GM12801 (cell line): ENCODE measurements around the gene SFMBT2.

Source experiments
- TF ChIP-seq, protein P1 (sequence below): IDR thresholded peaks from one replicate; pipeline ENCODE4 v1.5.1; 2011; ENCODE audit warnings: control low read depth; ENCODE audit not compliant: insufficient read length; ENCODE audit errors: extremely low read depth

SFMBT2 gene

DNA sequence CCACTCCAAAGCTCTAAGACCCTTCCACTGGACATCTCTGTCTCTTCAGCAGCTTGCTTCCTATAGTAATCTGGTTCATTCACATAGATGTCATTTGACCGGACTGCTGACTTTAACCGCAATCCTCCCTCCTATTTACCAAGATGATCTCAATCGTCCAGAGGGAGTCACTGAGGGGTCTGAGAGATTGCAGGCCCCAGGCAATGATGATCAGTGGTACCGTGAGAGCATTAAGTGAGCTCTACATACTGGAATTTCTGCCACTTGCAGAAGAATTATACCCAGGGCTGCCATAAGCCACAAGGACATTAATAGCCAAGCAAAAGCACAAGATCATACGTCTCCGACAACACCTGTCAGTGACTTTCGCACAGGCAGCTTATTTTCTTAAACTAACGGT is 245.9 kb downstream of the SFMBT2 start:
- TF ChIP-seq, protein P1, sequence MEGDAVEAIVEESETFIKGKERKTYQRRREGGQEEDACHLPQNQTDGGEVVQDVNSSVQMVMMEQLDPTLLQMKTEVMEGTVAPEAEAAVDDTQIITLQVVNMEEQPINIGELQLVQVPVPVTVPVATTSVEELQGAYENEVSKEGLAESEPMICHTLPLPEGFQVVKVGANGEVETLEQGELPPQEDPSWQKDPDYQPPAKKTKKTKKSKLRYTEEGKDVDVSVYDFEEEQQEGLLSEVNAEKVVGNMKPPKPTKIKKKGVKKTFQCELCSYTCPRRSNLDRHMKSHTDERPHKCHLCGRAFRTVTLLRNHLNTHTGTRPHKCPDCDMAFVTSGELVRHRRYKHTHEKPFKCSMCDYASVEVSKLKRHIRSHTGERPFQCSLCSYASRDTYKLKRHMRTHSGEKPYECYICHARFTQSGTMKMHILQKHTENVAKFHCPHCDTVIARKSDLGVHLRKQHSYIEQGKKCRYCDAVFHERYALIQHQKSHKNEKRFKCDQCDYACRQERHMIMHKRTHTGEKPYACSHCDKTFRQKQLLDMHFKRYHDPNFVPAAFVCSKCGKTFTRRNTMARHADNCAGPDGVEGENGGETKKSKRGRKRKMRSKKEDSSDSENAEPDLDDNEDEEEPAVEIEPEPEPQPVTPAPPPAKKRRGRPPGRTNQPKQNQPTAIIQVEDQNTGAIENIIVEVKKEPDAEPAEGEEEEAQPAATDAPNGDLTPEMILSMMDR = no peak

DNA sequence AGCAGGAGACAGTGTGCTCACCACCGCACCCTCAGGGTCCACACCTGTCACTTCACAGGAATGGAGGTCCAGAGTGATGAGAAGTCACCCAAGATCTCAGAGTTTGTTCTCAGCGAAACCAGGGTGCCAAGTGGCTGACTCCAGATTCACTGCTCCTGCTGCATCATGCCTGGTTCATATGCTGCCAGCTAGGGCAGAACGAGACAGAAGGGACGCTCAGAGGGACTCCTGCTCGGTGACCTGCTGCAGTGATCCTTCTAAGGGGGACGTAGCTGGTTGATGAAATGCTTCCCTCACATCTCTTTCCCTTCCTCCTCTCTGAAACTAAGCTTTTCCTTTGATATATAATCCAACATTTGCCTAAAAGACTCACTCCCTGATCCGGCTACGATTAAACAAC is 248.5 kb downstream of the SFMBT2 start:
- TF ChIP-seq, protein P1 = no peak

DNA sequence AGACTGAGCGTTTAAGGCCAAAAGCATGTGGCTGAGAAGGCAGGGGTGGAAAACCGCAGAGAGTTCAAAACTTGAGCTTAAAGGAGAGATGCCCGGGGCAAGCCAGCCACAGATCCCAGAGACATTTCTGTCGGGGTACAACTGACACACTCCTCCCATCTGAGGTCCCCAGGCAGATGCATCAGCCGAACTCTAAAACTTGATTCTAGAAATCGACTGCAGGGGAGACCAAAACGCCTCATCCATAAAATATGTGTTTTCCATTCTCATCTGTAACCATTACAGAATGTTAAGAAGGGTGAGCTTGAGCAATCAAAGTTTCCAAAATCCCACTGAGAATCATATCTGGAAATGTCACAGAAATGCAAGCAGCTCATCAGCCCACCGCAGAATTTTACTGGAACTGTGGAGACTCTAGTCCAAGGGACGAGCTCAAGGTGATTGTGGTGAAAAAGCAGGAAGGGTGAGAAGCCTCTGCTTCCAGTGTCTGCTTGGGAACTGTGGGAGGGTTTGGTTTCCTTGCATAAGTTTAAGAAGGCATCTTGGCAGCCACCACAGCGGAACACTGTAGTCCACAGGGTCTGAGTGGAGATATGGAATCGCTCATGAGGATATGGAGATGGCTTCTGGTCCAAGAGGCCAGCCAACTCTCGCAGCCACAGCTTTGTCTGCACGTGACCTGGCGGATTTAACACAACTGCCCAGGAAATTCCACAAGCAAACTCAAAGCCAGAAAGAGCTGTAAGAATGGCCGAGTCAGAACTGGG is 249.2 kb downstream of the SFMBT2 start:
- TF ChIP-seq, protein P1 = no peak

DNA sequence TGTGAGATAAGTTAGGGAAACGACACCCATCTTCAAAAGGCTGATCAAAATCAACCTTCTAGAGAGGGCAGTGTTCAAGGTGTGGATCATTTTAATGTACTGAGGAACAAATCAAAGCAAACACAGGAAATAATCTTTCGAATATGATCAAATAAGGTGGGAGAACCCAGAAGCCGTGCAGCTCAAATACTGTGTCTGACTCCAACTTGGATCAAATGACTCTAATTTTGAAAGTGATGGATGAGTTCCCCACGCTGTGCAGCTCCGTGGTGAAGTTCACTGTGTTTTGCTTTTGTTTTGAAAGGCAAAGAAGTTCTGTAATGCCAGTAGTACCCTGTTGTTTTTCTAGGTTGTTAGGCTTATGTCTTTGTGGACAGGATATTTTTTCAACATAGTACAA is 250.9 kb downstream of the SFMBT2 start:
- TF ChIP-seq, protein P1 = no peak

DNA sequence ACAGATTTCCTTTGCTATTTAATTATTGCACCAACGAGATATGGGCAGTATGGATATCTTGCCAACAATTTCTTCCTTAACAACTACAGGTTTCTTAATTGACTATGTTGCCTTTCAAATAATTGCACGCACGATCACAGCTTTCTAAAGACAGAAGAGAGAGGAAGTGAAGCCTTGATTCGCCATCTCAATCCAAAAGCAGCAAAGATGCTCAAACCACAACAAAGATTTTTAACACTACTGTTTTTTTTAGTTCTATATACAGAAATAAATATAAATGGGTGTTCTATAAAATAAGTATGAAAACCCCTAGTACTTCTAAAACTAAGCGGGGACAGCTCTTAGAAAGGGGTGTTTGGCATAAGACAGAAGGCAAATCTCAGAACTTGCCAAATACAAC is 251.3 kb downstream of the SFMBT2 start:
- TF ChIP-seq, protein P1 = no peak

DNA sequence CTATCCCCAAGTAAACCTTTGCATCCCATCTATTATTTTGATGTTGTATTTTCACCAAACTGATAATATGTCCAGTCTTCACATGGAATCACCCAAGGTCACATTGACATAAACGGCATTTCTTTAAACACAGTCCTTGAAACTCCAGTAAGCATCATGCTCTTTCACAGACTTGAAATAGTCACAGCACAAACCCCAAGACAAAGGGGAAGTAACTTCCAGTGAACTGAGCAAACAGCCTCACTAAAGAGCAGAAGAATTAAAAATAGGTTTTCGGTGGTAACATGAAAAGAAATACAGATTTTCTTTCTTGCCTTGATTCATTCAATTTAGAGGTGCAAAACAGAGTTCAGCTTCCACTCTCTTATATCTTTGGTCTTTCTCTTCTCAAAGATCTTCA is 253.7 kb downstream of the SFMBT2 start:
- TF ChIP-seq, protein P1 = no peak

DNA sequence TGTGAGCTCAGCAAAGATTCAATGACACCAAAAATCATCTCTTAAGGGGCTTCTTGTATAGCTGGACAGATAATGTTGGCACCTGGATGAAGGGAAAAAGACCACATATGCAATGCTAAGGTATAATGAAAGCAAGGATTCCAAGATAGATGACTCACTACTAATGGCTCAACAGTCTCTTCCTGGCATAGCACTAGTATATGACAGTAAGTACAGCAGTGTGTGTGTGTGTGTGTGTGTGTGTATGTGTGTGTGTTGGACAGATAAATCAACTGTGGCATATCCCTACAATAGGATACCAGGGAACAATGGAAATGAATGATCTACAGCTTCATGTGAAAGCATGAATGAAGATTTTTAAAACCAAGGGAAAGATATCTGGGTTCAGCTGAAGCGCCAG is 257.1 kb downstream of the SFMBT2 start:
- TF ChIP-seq, protein P1 = no peak
